ENCODE results near the gene MED26. TPM values are rescaled to one million over a fixed set of nuclear protein-coding genes. Genes with fewer than 3 reads are reported as not detected.

The MED26 gene
- total and polyA plus RNA-seq, 4 donors: 7.0 to 18.2 (median 8.2) TPM

- WGBS, 2 donors: 3 to 5% methylated on average over 12 of the region's 12 CpGs
- no peak for TF ChIP-seq CTCF (IDR thresholded peaks at IDR 0.05; ENCODE audit: control extremely low read depth, extremely low read depth)
- no peak for DNase-seq
- H3K4me3 ChIP-seq: peak overlapping the region; percentile 81
- peaks cover 8 to 24% (median 15%) of the 10 kb centered on the region in 5 donors for H3K4me1 ChIP-seq (ENCODE audit: control insufficient read depth in 5 of 5, insufficient read depth in 5 of 5, low read length in 5 of 5)
- H3K9me3 ChIP-seq (ENCODE audit: control insufficient read depth in 4 of 4, insufficient read depth in 3 of 4, low read length in 3 of 4): peaks cover 0 to 2% (median 0%) of the 10 kb centered on the region in 4 donors
- no peak for ATAC-seq (ENCODE audit: insufficient read depth, low FRiP score)
- peak overlapping the region; percentile 63 to 65 for H3K27ac ChIP-seq (ENCODE audit: low read depth in 1 of 2, low read length in 1 of 2)
- no peaks in the 10 kb centered on the region for H3K27me3 ChIP-seq (ENCODE audit: control insufficient read depth in 3 of 3, insufficient read depth in 3 of 3, low read length in 2 of 3)
- peak overlapping the region; percentile 79 to 88 for H3K9ac ChIP-seq (ENCODE audit: insufficient read depth in 1 of 2, low read length in 2 of 2)
- H3K36me3 ChIP-seq (ENCODE audit: control insufficient read depth in 4 of 4, insufficient read depth in 4 of 4, low read length in 4 of 4): peaks cover 0 to 8% (median 7%) of the 10 kb centered on the region in 4 donors
Observed at GRCh38 chr19:16626796-16627192, 1.2 kb downstream of the MED26 start.

GRCh38 chr19:16625163-16625958 is 2.6 kb downstream of the MED26 start:
- ATAC-seq (ENCODE audit: insufficient read depth, low FRiP score) (no peak), DNase-seq (peak in 2 of 3 donors; percentile 41 to 68)
- peak overlapping the region; percentile 34 to 69 for H3K9ac ChIP-seq (ENCODE audit: insufficient read depth in 1 of 2, low read length in 2 of 2)
- H3K36me3 ChIP-seq (ENCODE audit: control insufficient read depth in 4 of 4, insufficient read depth in 4 of 4, low read length in 4 of 4): peaks cover 0 to 5% (median 4%) of the 10 kb centered on the region in 4 donors
- H3K27ac ChIP-seq (ENCODE audit: low read depth in 1 of 2, low read length in 1 of 2): peak overlapping the region in 1 of 2 donors; percentile 88
- H3K9me3 ChIP-seq (ENCODE audit: control insufficient read depth in 4 of 4, insufficient read depth in 3 of 4, low read length in 3 of 4): no peaks in the 10 kb centered on the region
- TF ChIP-seq CTCF (IDR thresholded peaks at IDR 0.05; ENCODE audit: control extremely low read depth, extremely low read depth): no peak
- 63 to 68% methylated on average over 16 of the region's 16 CpGs for WGBS, 2 donors
- no peaks in the 10 kb centered on the region for H3K27me3 ChIP-seq (ENCODE audit: control insufficient read depth in 3 of 3, insufficient read depth in 3 of 3, low read length in 2 of 3)
- no peak overlapping the region for H3K4me3 ChIP-seq
- H3K4me1 ChIP-seq (ENCODE audit: control insufficient read depth in 5 of 5, insufficient read depth in 5 of 5, low read length in 5 of 5): peaks cover 8 to 24% (median 16%) of the 10 kb centered on the region in 5 donors

- no peak for ATAC-seq (ENCODE audit: insufficient read depth, low FRiP score)
- no peak for DNase-seq
- H3K27ac ChIP-seq (ENCODE audit: low read depth in 1 of 2, low read length in 1 of 2): peak overlapping the region in 1 of 2 donors; percentile 58
- WGBS, 2 donors: 68 to 85% methylated on average over 10 of the region's 10 CpGs
- H3K9ac ChIP-seq (ENCODE audit: insufficient read depth in 1 of 2, low read length in 2 of 2): peak overlapping the region in 1 of 2 donors; percentile 69
- H3K4me1 ChIP-seq (ENCODE audit: control insufficient read depth in 5 of 5, insufficient read depth in 5 of 5, low read length in 5 of 5): peaks cover 6 to 20% (median 18%) of the 10 kb centered on the region in 5 donors
- H3K4me3 ChIP-seq: no peak overlapping the region
- H3K27me3 ChIP-seq (ENCODE audit: control insufficient read depth in 3 of 3, insufficient read depth in 3 of 3, low read length in 2 of 3): no peaks in the 10 kb centered on the region
- H3K36me3 ChIP-seq (ENCODE audit: control insufficient read depth in 4 of 4, insufficient read depth in 4 of 4, low read length in 4 of 4): peaks cover 0 to 5% (median 4%) of the 10 kb centered on the region in 4 donors
- H3K9me3 ChIP-seq (ENCODE audit: control insufficient read depth in 4 of 4, insufficient read depth in 3 of 4, low read length in 3 of 4): no peaks in the 10 kb centered on the region
- no peak for TF ChIP-seq CTCF (IDR thresholded peaks at IDR 0.05; ENCODE audit: control extremely low read depth, extremely low read depth)
Observed at GRCh38 chr19:16624236-16624635, 3.8 kb downstream of the MED26 start.
